ENCODE data around the gene ITPKC. TPM values are rescaled to one million over a fixed set of nuclear protein-coding genes. Genes with fewer than 3 reads are reported as not detected.
A peak's percentile ranks its signal among the peaks of the same experiment; 100 is the strongest.

The ITPKC gene
- total RNA-seq (10 to 100 TPM in 3 of 10 donors, 1 to 10 TPM in 7; 6.2 to 15.3 (median 9.1) TPM), polyA plus RNA-seq (10 to 100 TPM; 16.8 to 17.3 TPM)
- long read RNA-seq, donor 1, transcript ITPKC-201 (7 exons, 3,385 nt), result major isoform, 31 of 40 reads
- long read RNA-seq, donor 1, partial matches to known transcripts, result 2 of 40 reads
- long read RNA-seq, donor 1, other reads (novel, unspliced or antisense), result 7 of 40 reads
- long read RNA-seq, donor 2, transcript ITPKC-201 (7 exons, 3,385 nt), result major isoform, 20 of 26 reads
- long read RNA-seq, donor 2, partial matches to known transcripts, result 2 of 26 reads
- long read RNA-seq, donor 2, other reads (novel, unspliced or antisense), result 4 of 26 reads
- long read RNA-seq, donor 3, transcript ITPKC-201 (7 exons, 3,385 nt), result major isoform, 18 of 25 reads
- long read RNA-seq, donor 3, partial matches to known transcripts, result 4 of 25 reads
- long read RNA-seq, donor 3, other reads (novel, unspliced or antisense), result 3 of 25 reads

DNA sequence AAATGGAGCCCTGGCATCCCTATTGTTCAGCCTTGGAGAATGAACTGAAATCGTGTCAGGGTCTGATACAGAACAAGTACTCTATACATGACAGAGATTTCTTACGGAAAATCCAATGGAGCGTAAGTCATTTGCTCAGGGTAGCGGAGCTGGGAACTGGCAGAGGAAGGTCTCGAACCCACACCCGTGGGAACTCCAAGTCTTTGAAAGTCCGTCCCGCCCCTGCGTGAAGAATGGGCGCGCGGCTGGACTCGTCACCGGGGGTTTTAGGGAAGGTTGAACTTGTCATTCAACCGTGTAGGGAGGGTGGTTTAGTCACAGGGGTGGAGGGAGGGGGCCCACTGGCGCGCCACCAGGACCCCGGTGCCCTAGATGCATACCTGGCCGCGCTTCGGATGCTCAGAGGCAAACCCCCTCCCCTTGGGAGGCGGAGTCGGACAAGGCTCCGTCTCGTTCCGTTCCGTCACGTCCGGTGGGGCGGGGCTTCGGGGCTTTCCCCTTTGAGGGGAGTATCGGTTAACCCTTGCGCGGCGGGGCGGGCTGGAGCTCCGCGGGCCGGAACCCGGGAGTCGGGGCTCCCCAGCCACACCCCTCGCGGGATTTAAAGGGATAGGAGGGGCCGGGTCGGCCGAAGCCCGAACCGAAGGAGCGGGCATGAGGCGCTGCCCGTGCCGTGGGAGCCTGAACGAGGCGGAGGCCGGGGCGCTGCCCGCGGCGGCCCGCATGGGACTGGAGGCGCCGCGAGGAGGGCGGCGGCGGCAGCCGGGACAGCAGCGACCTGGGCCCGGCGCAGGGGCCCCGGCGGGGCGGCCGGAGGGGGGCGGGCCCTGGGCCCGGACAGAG is at the start of gene ITPKC, which contains the start of gene COQ8B:
Gene ITPKC (plus strand): TSS at position 631 of the 843 bp plus-strand sequence. CDS start 24 bp downstream, at position 655.
Gene COQ8B (minus strand): TSS at position 405 of the 843 bp plus-strand sequence. CDS start 2,254 bp downstream, outside the sequence.
- TF ChIP-seq, protein P1, sequence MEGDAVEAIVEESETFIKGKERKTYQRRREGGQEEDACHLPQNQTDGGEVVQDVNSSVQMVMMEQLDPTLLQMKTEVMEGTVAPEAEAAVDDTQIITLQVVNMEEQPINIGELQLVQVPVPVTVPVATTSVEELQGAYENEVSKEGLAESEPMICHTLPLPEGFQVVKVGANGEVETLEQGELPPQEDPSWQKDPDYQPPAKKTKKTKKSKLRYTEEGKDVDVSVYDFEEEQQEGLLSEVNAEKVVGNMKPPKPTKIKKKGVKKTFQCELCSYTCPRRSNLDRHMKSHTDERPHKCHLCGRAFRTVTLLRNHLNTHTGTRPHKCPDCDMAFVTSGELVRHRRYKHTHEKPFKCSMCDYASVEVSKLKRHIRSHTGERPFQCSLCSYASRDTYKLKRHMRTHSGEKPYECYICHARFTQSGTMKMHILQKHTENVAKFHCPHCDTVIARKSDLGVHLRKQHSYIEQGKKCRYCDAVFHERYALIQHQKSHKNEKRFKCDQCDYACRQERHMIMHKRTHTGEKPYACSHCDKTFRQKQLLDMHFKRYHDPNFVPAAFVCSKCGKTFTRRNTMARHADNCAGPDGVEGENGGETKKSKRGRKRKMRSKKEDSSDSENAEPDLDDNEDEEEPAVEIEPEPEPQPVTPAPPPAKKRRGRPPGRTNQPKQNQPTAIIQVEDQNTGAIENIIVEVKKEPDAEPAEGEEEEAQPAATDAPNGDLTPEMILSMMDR (IDR thresholded peaks at IDR 0.05), result peak in 5 of 9 donors; percentile 16 to 44 (median 26)
- no peaks in the 10 kb centered on the region for H3K27me3 ChIP-seq
- intact Hi-C loops (cut with DNase I), result loop anchor here in 7 of 10 donors (1.0 to 10.0 kb wide), 10 partner anchors 34 to 91 kb away; partner anchors contain the start of genes ACTMAP (in 6 of the 7), SNRPA (in 5 of the 7), EGLN2 (in 3 of the 7) and RAB4B (in 1 of the 7)
- DNase-seq (peak; percentile 100), ATAC-seq (peak; percentile 77 to 87 (median 84))
- H3K4me3 ChIP-seq, result peak within 1 kb of the TSS; percentile 64 to 89 (median 78)
- peak within 1 kb of the TSS; percentile 87 to 98 (median 97) for H3K27ac ChIP-seq
- no peaks in the 10 kb centered on the region for H3K9me3 ChIP-seq
- H3K4me1 ChIP-seq, result peaks cover 16 to 82% (median 63%) of the 10 kb centered on the region in 9 donors
- WGBS, 2 donors, result 0 to 1% methylated on average over 72 to 76 of the region's 76 CpGs
- H3K36me3 ChIP-seq, result peaks cover 0 to 19% (median 0%) of the 10 kb centered on the region in 9 donors

DNA sequence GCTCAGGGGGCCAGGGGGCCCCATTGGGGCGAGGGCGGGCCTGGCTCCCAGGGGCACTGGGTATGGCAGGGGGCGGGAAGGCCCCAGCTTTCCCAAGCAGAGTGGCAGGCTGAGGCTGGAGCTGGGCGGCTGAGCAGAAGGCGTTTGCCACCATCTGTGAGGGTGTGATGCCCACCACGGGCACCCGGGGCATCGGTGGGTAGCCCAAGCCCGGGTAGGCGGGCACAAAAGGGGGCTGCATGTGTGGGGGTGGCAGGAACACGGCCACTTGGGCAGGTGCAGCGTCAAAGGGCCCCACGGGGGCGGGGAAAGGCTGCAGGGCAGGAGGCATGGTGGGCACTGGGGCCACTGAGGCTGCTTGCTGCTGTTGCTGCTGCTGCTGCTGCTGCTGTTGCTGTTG is 49.3 kb upstream of the ITPKC start:
- intact Hi-C loops (cut with DNase I), result loop anchor here in 3 of 10 donors (10.0 kb wide), 3 partner anchors 307 to 597 kb away; partner anchors contain the start of gene HNRNPUL1 (in 1 of the 3)
- TF ChIP-seq, protein P1 (IDR thresholded peaks at IDR 0.05), result no peak
- Histone ChIP-seq H3K4me3 (no peak overlapping the region), H3K27ac (no peak overlapping the region), H3K36me3 (peaks cover 0 to 60% (median 36%) of the 10 kb centered on the region in 9 donors), H3K9me3 (no peaks in the 10 kb centered on the region), H3K27me3 (no peaks in the 10 kb centered on the region), H3K4me1 (peaks cover 0 to 23% (median 12%) of the 10 kb centered on the region in 9 donors)
- DNase-seq, result no peak
- WGBS, 2 donors, result 94 to 95% methylated on average over 14 of the region's 14 CpGs
- ATAC-seq, result no peak

DNA sequence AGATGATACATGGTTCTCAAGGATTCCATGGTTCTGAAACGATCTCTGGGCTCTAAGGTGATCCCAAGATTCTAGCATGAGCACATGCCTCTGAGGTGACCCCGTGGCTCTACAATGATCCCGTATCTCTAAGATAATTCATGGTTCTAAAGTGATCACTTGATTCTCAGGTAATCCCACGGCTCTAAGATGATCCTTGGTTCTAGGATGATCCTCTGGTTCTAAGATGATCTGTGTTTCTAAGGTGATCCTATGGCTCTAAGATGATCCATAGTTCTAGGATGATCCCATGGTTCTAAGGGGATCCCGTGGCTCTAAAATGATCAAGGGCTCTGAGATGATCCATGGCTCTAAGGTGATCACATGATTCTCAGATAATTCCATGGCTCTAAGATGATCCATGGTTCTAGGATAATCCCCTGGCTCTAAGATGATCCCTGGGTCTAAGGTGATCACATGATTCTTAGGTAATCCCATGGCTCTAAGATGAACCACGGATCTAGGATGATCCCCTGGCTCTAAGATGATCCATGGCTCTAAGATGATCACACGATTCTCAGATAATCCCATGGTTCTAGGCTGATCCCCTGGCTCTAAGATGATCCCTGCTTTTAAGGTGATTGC is 47.8 kb upstream of the ITPKC start:
- no peak overlapping the region for H3K27ac ChIP-seq
- H3K27me3 ChIP-seq, result no peaks in the 10 kb centered on the region
- DNase-seq (no peak), ATAC-seq (no peak)
- H3K9me3 ChIP-seq, result no peaks in the 10 kb centered on the region
- no peak overlapping the region for H3K4me3 ChIP-seq
- intact Hi-C loops (cut with DNase I), result loop anchor here in 3 of 10 donors (10.0 kb wide), 3 partner anchors 306 to 596 kb away; partner anchors contain the start of gene HNRNPUL1 (in 1 of the 3)
- H3K36me3 ChIP-seq, result peaks cover 4 to 75% (median 38%) of the 10 kb centered on the region in 9 donors
- TF ChIP-seq, protein P1 (IDR thresholded peaks at IDR 0.05), result no peak
- WGBS, 2 donors, result 96 to 98% methylated on average over 7 of the region's 7 CpGs
- peaks cover 0 to 13% (median 3%) of the 10 kb centered on the region in 9 donors for H3K4me1 ChIP-seq
